ENCODE data around the gene REPIN1. TPM values are rescaled to one million over a fixed set of nuclear protein-coding genes. Genes with fewer than 3 reads are reported as not detected.

REPIN1 gene
- total RNA-seq, 2 experiments from 2014 or later = 53.4 to 57.5 TPM

DNA sequence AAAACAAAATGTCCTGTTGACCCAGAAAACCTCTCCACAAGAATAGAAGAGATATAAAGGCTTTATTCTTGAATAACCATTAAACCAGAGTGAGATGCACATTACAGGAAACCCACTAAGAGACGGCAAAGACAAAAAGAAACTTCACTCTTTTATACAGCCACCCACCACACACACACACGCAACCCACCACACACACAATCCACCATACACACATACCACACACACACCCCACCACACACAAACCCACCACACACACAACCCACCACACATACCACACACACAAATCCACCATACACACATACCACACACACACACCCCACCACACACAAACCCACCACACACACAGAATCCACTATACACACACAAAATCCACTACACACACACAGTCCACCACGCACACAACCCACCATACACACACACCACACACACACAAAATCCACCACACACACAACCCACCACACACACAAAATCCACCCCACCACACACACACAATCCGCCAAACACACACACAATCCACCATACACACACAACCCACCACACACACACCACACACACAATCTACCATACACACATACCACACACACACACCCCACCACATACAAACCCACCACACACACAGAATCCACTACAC lies 9.5 kb upstream of the REPIN1 start:
- Mint-ChIP-seq H3K36me3 (peaks cover 7% of the 10 kb centered on the region), H3K4me3 (peak overlapping the region; percentile 12), H3K27me3 (peaks cover 6% of the 10 kb centered on the region), H3K27ac (peak overlapping the region; percentile 71), H3K9me3 (peaks cover 3% of the 10 kb centered on the region), H3K4me1 (peaks cover 41% of the 10 kb centered on the region)
- ATAC-seq (ENCODE audit: low read depth) (no peak), DNase-seq (peak; percentile 41)
- POLR2A ChIA-PET = no interaction called here

DNA sequence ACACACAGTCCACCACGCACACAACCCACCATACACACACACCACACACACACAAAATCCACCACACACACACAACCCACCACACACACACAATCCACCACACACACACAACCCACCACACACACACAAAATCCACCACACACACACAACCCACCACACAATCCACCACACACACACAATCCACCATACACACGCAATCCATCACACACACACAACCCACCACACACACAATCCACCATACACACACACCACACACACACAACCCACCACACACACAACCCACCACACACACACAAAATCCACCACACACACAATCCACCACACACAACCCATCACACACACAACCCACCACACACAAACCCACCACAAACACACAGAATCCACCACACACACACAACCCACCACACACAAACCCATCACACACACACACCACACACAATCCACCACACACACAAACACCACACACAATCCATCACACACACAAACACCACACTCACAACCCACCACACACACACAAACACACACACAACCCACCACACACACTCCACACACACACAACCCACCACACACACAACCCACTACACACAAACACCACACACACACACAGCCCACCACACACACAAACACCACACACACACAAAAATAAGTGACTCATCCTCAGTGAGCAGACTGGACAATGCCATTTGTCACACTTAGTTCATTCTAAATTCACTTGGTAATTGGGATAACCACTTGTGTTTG lies 8.8 kb upstream of the REPIN1 start:
- Mint-ChIP-seq H3K4me3 (peak overlapping the region; percentile 47), H3K4me1 (peaks cover 44% of the 10 kb centered on the region), H3K27me3 (peaks cover 6% of the 10 kb centered on the region), H3K27ac (peak overlapping the region; percentile 83), H3K36me3 (peaks cover 7% of the 10 kb centered on the region), H3K9me3 (peaks cover 3% of the 10 kb centered on the region)
- POLR2A ChIA-PET = no interaction called here
- no peak for DNase-seq
- no peak for ATAC-seq (ENCODE audit: low read depth)

GRCh38 chr7:150360363-150361058 lies 8.1 kb upstream of the REPIN1 start:
- DNase-seq (peak; percentile 3), ATAC-seq (ENCODE audit: low read depth) (no peak)
- H3K4me3 Mint-ChIP-seq = peak overlapping the region; percentile 47
- H3K36me3 Mint-ChIP-seq = peaks cover 7% of the 10 kb centered on the region
- peaks cover 6% of the 10 kb centered on the region for H3K27me3 Mint-ChIP-seq
- POLR2A ChIA-PET = no interaction called here
- H3K9me3 Mint-ChIP-seq = peaks cover 3% of the 10 kb centered on the region
- H3K27ac Mint-ChIP-seq = peak overlapping the region; percentile 83
- peaks cover 46% of the 10 kb centered on the region for H3K4me1 Mint-ChIP-seq

DNA sequence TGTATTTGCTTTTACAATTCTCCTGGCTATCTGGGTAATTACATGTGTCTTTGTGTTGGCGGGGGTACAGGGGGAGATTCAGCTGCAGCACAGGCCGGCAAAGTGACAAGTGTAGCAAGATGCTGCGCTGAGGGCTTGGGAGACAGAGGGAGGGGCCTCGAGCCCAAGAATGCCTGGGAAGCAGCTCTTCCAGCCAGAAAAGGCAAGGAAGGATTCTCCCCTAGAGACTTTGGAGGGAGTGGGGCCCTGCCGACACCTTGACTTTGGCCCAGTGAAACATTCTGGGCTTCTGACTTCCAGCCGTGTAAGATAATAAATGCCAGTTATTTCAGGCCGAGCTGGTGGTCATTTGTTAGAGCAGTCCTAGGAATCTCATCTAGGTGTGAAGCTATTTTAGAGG lies 7.2 kb upstream of the REPIN1 start:
- peaks cover 46% of the 10 kb centered on the region for H3K4me1 Mint-ChIP-seq
- no peak overlapping the region for H3K4me3 Mint-ChIP-seq
- peaks cover 3% of the 10 kb centered on the region for H3K9me3 Mint-ChIP-seq
- peaks cover 6% of the 10 kb centered on the region for H3K27me3 Mint-ChIP-seq
- ATAC-seq (ENCODE audit: low read depth) (no peak), DNase-seq (no peak)
- POLR2A ChIA-PET = interaction anchor here (0.5 to 0.6 kb wide), 2 partner anchors 10 to 11 kb away, joined by 3 to 4 read pairs; no protein-coding TSS in a partner anchor
- H3K36me3 Mint-ChIP-seq = peaks cover 7% of the 10 kb centered on the region
- no peak overlapping the region for H3K27ac Mint-ChIP-seq

GRCh38 chr7:150361807-150362621 lies 6.6 kb upstream of the REPIN1 start:
- ATAC-seq (ENCODE audit: low read depth) (no peak), DNase-seq (no peak)
- peaks cover 3% of the 10 kb centered on the region for H3K9me3 Mint-ChIP-seq
- H3K36me3 Mint-ChIP-seq = peaks cover 7% of the 10 kb centered on the region
- peaks cover 6% of the 10 kb centered on the region for H3K27me3 Mint-ChIP-seq
- H3K4me1 Mint-ChIP-seq = peaks cover 46% of the 10 kb centered on the region
- POLR2A ChIA-PET = interaction anchor here (0.6 kb wide), 1 partner anchor 9 kb away, joined by 3 read pairs; no protein-coding TSS in a partner anchor
- H3K4me3 Mint-ChIP-seq = no peak overlapping the region
- no peak overlapping the region for H3K27ac Mint-ChIP-seq

GRCh38 chr7:150363370-150363769 lies 5.3 kb upstream of the REPIN1 start:
- Mint-ChIP-seq H3K27me3 (peaks cover 6% of the 10 kb centered on the region), H3K4me3 (no peak overlapping the region), H3K36me3 (peaks cover 7% of the 10 kb centered on the region), H3K27ac (no peak overlapping the region), H3K9me3 (peaks cover 3% of the 10 kb centered on the region), H3K4me1 (peaks cover 38% of the 10 kb centered on the region)
- DNase-seq (no peak), ATAC-seq (ENCODE audit: low read depth) (no peak)
- POLR2A ChIA-PET = interaction anchor here (1.4 kb wide), 1 partner anchor 41 kb away, joined by 4 read pairs; no protein-coding TSS in a partner anchor

GRCh38 chr7:150363872-150364271 lies 4.8 kb upstream of the REPIN1 start:
- Mint-ChIP-seq H3K27me3 (peaks cover 6% of the 10 kb centered on the region), H3K36me3 (peaks cover 7% of the 10 kb centered on the region), H3K27ac (no peak overlapping the region), H3K4me3 (peak overlapping the region; percentile 19), H3K9me3 (peaks cover 3% of the 10 kb centered on the region), H3K4me1 (peaks cover 33% of the 10 kb centered on the region)
- POLR2A ChIA-PET = interaction anchor here (1.4 kb wide), 1 partner anchor 41 kb away, joined by 4 read pairs; no protein-coding TSS in a partner anchor
- DNase-seq = no peak
- no peak for ATAC-seq (ENCODE audit: low read depth)

GRCh38 chr7:150365194-150365593 lies 3.4 kb upstream of the REPIN1 start:
- Mint-ChIP-seq H3K36me3 (peaks cover under 1% of the 10 kb centered on the region), H3K4me3 (no peak overlapping the region), H3K4me1 (peaks cover 32% of the 10 kb centered on the region), H3K9me3 (peaks cover under 1% of the 10 kb centered on the region), H3K27ac (no peak overlapping the region), H3K27me3 (peaks cover 4% of the 10 kb centered on the region)
- POLR2A ChIA-PET = interaction anchor here (1.2 kb wide), 1 partner anchor 41 kb away, joined by 7 read pairs; no protein-coding TSS in a partner anchor
- ATAC-seq (ENCODE audit: low read depth) (no peak), DNase-seq (no peak)

- POLR2A ChIA-PET = interaction anchor here (1.1 to 1.2 kb wide), 2 partner anchors 12 to 41 kb away, joined by 5 to 7 read pairs; no protein-coding TSS in a partner anchor
- no peak overlapping the region for H3K27ac Mint-ChIP-seq
Observed at GRCh38 chr7:150365673-150366398, 2.8 kb upstream of the REPIN1 start.

DNA sequence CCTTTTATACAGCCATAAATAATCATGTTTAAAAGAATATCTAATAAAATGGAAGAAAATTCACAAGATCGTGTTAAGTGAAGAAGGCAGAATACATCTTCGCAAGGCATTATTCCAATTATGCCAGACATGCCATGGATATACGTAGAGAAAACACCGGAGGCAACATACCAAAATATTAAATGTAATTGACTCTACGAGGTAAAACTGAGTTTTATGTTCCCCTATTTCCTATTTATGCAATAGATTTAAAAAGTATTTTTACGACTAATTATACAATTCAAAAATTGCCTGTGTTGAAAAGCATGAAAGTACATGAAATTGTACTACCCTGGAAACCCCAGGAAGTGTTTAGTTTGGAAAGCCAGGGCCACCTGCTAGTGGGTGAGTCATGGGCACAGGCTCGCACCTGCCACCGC lies 936 bp upstream of the REPIN1 start:
- H3K36me3 Mint-ChIP-seq = no peaks in the 10 kb centered on the region
- ATAC-seq (ENCODE audit: low read depth) (no peak), DNase-seq (no peak)
- peak overlapping the region; percentile 79 for H3K27ac Mint-ChIP-seq
- peaks cover 35% of the 10 kb centered on the region for H3K4me1 Mint-ChIP-seq
- H3K9me3 Mint-ChIP-seq = no peaks in the 10 kb centered on the region
- POLR2A ChIA-PET = interaction anchor here (0.8 to 3.5 kb wide), 4 partner anchors 38 to 388 kb away, joined by 3 to 47 read pairs (median 6); partner anchors contain the start of genes ACTR3C and LRRC61
- peak overlapping the region; percentile 84 for H3K4me3 Mint-ChIP-seq
- no peaks in the 10 kb centered on the region for H3K27me3 Mint-ChIP-seq

More at GRCh38 chr7:150365673-150366398, 2.8 kb upstream of the REPIN1 start:
- no peak for ATAC-seq (ENCODE audit: low read depth)
- no peak overlapping the region for H3K4me3 Mint-ChIP-seq
- H3K9me3 Mint-ChIP-seq = no peaks in the 10 kb centered on the region
- DNase-seq = no peak
- no peaks in the 10 kb centered on the region for H3K36me3 Mint-ChIP-seq
- peaks cover 34% of the 10 kb centered on the region for H3K4me1 Mint-ChIP-seq
- peaks cover 2% of the 10 kb centered on the region for H3K27me3 Mint-ChIP-seq

DNA sequence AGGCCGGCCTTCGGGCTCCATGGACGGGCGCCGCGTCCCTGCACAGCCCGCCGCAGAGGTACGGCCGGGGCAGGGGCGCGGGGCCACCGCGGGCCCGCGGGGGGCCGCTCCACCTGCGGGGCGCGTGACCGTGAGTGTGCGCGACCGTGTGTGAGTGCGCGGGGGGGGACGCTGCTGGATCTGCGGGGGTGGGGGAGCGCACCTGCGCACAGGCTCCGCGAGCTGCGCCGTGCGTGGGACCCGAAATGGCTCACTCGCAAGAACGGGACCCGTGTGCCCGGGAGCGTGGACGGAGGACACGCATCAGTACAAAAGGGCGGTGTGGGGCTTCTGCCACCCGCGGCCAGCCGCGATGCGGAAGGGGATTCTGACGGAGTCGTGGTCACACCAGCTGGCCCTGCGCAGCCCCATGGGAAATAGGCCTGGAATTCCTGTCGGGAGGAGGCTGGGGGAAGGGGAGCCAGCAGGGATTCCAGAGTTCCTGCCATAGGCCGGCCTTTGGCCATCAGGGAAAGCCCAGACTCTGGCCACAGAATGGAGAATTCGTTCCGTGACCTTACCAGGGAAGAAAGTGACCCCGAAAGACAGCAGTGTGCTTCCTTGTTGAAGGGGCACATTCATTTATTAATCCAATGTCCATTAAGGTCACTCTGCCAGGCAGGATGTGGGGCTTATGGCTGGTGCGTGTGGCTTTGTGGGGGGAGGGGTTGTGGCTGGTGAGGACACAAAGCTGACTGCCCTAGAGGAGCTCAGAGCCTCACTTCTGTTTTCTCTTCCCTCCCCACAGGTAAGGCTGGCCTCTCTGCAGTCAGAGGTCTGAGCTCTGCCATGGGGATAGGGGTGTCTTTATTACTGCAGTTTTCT lies 494 bp downstream of the REPIN1 start:
- no peaks in the 10 kb centered on the region for H3K27me3 Mint-ChIP-seq
- H3K9me3 Mint-ChIP-seq = no peaks in the 10 kb centered on the region
- H3K36me3 Mint-ChIP-seq = peaks cover 5% of the 10 kb centered on the region
- H3K27ac Mint-ChIP-seq = peak overlapping the region; percentile 90
- DNase-seq = peak; percentile 54
- ATAC-seq (ENCODE audit: low read depth) = peak; percentile 40
- H3K4me3 Mint-ChIP-seq = peak overlapping the region; percentile 93
- peaks cover 32% of the 10 kb centered on the region for H3K4me1 Mint-ChIP-seq
- POLR2A ChIA-PET = interaction anchor here (0.6 to 3.5 kb wide), 9 partner anchors 9 to 500 kb away, joined by 3 to 47 read pairs (median 5); partner anchors contain the start of genes ACTR3C and LRRC61

All from activated naive CD8-positive, alpha-beta T cell treated with anti-CD3 and anti-CD28 coated beads, Interleukin-2, amount 10 ng/mL, durations not matched to agents 7 days and 5 days (primary cell).